GM19438 (cell line): Measurements from ENCODE around the gene TAP1.
"Not testable (repeated sequence)": the region's sequence is repeated elsewhere in the genome, so short reads cannot be mapped to it uniquely, and the experiment has no call there.

Experiments used
- ATAC-seq: cut with Tn5 transposase; IDR thresholded peaks from one replicate; pipeline ENCODE4 v1.9.1; 2021; ENCODE audit warnings: low read depth; ENCODE audit not compliant: unreplicated experiment

TAP1 gene

DNA sequence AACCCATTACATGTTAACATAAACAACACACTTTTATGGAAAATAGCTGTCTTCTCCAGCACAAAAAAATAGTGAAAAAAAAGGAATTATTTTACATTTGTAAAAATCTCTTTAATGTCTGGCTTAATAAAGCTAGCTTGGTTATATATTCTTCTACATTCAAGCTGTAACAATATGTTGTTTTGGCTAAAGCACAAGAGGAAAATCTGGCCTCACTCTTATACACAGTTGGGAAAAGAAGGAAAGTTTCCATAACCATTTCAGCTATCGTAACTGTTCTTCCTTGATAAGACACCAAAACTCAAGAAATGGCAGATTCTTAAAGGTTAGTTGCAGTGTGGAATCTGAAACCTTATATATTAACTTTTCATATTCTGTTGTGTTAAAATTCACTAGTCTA, 44.3 kb downstream of the TAP1 start:
- ATAC-seq: no peak

DNA sequence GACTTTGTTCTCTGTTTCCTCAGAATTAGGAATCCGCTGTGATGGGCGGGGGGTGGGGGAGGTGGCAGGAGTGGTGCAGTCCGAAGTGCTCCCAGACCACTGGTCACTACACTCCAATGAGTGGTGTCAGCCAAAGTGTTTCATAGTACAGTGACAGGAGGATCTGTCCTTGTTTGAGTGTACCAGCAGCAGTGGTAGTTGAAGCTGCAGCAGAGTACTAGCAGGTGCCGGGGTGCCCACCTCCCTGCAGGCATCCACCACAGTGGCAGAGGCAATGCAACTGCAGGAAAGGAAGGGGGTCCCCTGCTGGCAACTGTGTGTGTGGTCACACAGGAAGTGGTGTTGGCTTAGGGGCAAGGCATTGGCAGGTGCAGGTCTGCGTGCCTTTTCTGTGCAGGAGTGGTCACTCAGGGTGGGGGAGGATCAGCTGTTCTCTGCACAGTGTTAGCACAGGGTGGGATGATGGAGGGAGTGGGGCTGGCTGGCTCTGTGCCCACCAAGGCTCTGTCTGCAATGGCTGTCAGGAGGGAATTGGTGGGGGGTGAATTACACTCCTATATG, 46.4 kb downstream of the TAP1 start:
- no peak for ATAC-seq

GRCh38 chr6:32805404-32805803, 48.1 kb downstream of the TAP1 start:
- not testable (repeated sequence) for ATAC-seq

- no peak for ATAC-seq
These were observed 50.1 kb downstream of the TAP1 start for GRCh38 chr6:32803416-32803815.

GRCh38 chr6:32799740-32800139, 53.8 kb downstream of the TAP1 start:
- no peak for ATAC-seq

DNA sequence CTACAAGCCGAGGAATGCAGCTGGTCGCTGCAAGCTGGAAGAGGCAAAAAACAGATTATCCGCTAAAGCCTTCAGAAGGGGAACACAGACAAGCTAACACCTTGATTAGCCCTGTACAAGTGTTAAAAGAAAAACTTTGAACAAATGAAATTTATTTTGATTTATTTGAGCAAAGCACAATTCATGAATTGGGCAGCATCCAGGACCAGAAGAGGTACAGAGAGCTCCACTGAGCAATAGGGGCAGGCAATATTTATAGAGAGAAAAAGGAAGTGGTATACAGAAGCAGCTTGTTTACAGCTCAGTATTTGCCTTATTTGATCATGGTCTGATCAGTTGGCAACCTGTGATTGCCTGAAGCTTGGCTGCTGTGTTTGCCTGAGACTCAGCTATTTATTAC, 54.3 kb downstream of the TAP1 start:
- ATAC-seq: no peak

DNA sequence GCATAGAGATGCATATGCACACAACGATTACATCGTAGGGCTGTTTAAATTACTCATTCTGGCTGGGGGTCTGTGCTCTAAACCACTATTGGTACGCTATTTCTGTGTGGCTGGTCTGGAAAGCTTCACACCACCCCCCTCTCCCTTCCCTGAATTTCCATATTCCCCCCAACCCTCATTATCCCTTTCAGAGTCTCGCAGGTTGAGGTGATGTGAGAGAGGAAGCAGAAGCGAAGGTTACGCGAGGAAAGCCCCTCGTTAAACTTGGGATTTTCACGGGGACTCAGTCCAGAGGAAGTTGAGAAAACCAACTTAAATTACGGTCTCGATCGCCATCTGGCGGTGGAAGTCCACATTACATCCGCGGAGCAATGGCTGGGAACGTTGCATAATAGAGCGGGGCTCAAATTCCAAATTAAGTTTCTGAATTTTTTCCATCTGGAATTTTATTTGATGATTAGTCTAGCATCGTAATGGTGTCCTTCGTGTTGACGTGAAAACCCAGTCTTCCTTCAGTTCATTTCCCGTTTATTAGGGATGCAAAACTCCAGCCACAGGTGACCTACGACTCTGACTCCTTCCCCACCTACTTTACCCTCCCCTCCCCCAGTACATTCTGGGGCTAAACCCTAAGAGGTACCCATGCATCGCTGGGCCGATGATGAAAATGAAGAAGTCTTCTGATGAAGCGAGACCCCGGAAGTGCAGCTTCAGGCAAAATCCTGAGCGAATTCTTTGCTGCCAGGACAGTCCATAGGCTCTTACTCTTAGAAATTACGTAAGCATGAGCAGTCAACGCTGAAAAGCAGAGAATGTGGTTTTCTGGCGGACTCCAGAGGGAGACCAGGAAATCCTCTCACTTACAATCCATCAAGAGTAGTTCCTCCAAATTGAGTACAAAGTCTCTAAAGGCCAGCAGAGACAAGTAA, 56.4 kb downstream of the TAP1 start:
- ATAC-seq: no peak
